H1 (cell line): ENCODE results near the gene EXOG. TPM values are rescaled to one million over a fixed set of nuclear protein-coding genes. Genes with fewer than 3 reads are reported as not detected.

ENCODE experiments used
- CTCF ChIA-PET: fragments of 300-600 bp; sonication (Branson Sonifier 250); formaldehyde crosslinking; loops from one replicate; lab custom pipeline; 2021; ENCODE audit not compliant: partially characterized antibody; lab: Charles Lee
- POLR2A ChIA-PET: fragments of 300-600 bp; sonication (Branson Sonifier 250); formaldehyde crosslinking; loops from one replicate; lab custom pipeline; 2021; ENCODE audit warnings: inconsistent platforms; ENCODE audit not compliant: partially characterized antibody; lab: Charles Lee
- DNase-seq, 2 experiments: peaks; one replicate each; pipeline versions ENCODE4 v3.0.0 to v3.0.0-alpha.2; 2010 to 2022; ENCODE audit warnings: low spot score in 2 of 2, low read depth in 1 of 2, mixed read lengths in 1 of 2
- FAIRE-seq: peaks from 2 replicates; lab custom pipeline; 2011; peaks lifted over from hg19 to GRCh38; lab: Jason Lieb, UNC
- H2AFZ ChIP-seq: 2 replicates; pipeline ENCODE4 v1.8.1; 2012; ENCODE audit warnings: low read length, inconsistent platforms
- H2AK5ac ChIP-seq: 2 replicates; pipeline ENCODE4 v1.6.1; 2013; ENCODE audit warnings: low read depth, low read length
- H2BK120ac ChIP-seq: replicated peaks from 2 replicates; pipeline ENCODE3; 2013; ENCODE audit warnings: low read depth, low read length, inconsistent platforms
- H2BK12ac ChIP-seq: 2 replicates; pipeline ENCODE4 v1.6.1; 2013; ENCODE audit warnings: low read depth, low read length
- H2BK15ac ChIP-seq: 2 replicates; pipeline ENCODE4 v1.6.1; 2013; ENCODE audit warnings: low read length
- H2BK20ac ChIP-seq: 2 replicates; pipeline ENCODE4 v1.6.1; 2013; ENCODE audit warnings: low read length
- H2BK5ac ChIP-seq: 2 replicates; pipeline ENCODE4 v1.6.1; 2013; ENCODE audit warnings: low read depth, low read length
- H3K14ac ChIP-seq: 2 replicates; pipeline ENCODE4 v1.6.1; 2013; ENCODE audit warnings: inconsistent platforms; ENCODE audit not compliant: insufficient read length
- H3K18ac ChIP-seq: 2 replicates; pipeline ENCODE4 v1.6.1; 2013; ENCODE audit warnings: low read length; ENCODE audit errors: extremely low read depth
- H3K23ac ChIP-seq: 2 replicates; pipeline ENCODE4 v1.6.1; 2013; ENCODE audit warnings: inconsistent platforms; ENCODE audit not compliant: insufficient read length
- H3K23me2 ChIP-seq: 2 replicates; pipeline ENCODE4 v1.6.1; 2013; ENCODE audit warnings: low read depth, low read length
- H3K27ac ChIP-seq: 2 replicates; pipeline ENCODE4 v1.6.1; 2011; ENCODE audit warnings: low read depth, low read length, inconsistent platforms
- H3K27me3 ChIP-seq, 4 experiments: replicated peaks in 1 of 4; 1 replicate in 1 of 4; 2 replicates in 3 of 4; pipeline versions ENCODE4 v1.6.1 to v1.8.1; 2011 to 2013; ENCODE audit warnings: low read length in 3 of 4, mild to moderate bottlenecking in 3 of 4, inconsistent platforms in 2 of 4, mixed read lengths in 2 of 4, moderate library complexity in 1 of 4; ENCODE audit not compliant: control insufficient read depth in 3 of 4, insufficient read depth in 3 of 4; ENCODE audit errors: extremely low read depth in 1 of 4
- H3K36me3 ChIP-seq, 4 experiments: 2 replicates each; pipeline versions ENCODE4 v1.6.1 to v1.8.1; 2011 to 2013; ENCODE audit warnings: mild to moderate bottlenecking in 4 of 4, low read length in 3 of 4, moderate library complexity in 2 of 4, control low read depth in 1 of 4, inconsistent platforms in 1 of 4; ENCODE audit not compliant: insufficient read depth in 4 of 4, control insufficient read depth in 2 of 4
- H3K4ac ChIP-seq: replicated peaks from 2 replicates; pipeline ENCODE3; 2013; ENCODE audit warnings: low read length, low read depth, mixed read lengths, inconsistent platforms; ENCODE audit not compliant: insufficient read length
- H3K4me1 ChIP-seq, 4 experiments: replicated peaks in 1 of 4; 1 replicate in 1 of 4; 2 replicates in 3 of 4; pipeline versions ENCODE4 v1.6.1 to v1.8.1; 2011 to 2013; ENCODE audit warnings: low read length in 3 of 4, inconsistent platforms in 2 of 4, mixed read lengths in 1 of 4; ENCODE audit not compliant: insufficient read depth in 4 of 4, control insufficient read depth in 3 of 4
- H3K4me2 ChIP-seq, 2 experiments: 2 replicates each; pipeline versions ENCODE4 v1.6.1 to v1.8.1; 2011 to 2013; ENCODE audit warnings: low read depth in 2 of 2, low read length in 2 of 2, control low read depth in 1 of 2, inconsistent platforms in 1 of 2, mild to moderate bottlenecking in 1 of 2; ENCODE audit not compliant: insufficient read depth in 1 of 2
- H3K4me3 ChIP-seq, 4 experiments: fragments of 200-600, 300-600 bp in 1 of 4; sonication (generic), shearing (Covaris generic), sonication (Bioruptor Twin) in 1 of 4; 2 replicates each; pipeline versions ENCODE4 v1.5.1 to v1.8.1; 2011 to 2016; ENCODE audit warnings: low read length in 4 of 4, low read depth in 3 of 4, control low read depth in 2 of 4, inconsistent platforms in 2 of 4, mild to moderate bottlenecking in 2 of 4, mixed read lengths in 1 of 4, moderate library complexity in 1 of 4; ENCODE audit not compliant: insufficient read depth in 2 of 4; ENCODE audit errors: extremely low read depth in 1 of 4
- H3K56ac ChIP-seq: replicated peaks from 2 replicates; pipeline ENCODE3; 2013; ENCODE audit warnings: low read depth, mild to moderate bottlenecking, mixed read lengths, low read length, inconsistent platforms; ENCODE audit not compliant: insufficient read length
- H3K79me1 ChIP-seq: 2 replicates; pipeline ENCODE4 v1.6.1; 2013; ENCODE audit warnings: low read depth, low read length, control low read depth
- H3K79me2 ChIP-seq, 2 experiments: 2 replicates each; pipeline versions ENCODE4 v1.6.1 to v1.8.1; 2012 to 2013; ENCODE audit warnings: low read length in 2 of 2, mild to moderate bottlenecking in 2 of 2, inconsistent platforms in 1 of 2; ENCODE audit not compliant: insufficient read depth in 2 of 2, control insufficient read depth in 1 of 2
- H3K9ac ChIP-seq, 4 experiments: replicated peaks in 1 of 4; 1 replicate in 1 of 4; 2 replicates in 3 of 4; pipeline versions ENCODE4 v1.6.1 to v1.8.1; 2011 to 2013; ENCODE audit warnings: low read depth in 3 of 4, low read length in 3 of 4, control low read depth in 2 of 4, mild to moderate bottlenecking in 2 of 4, moderate library complexity in 2 of 4, inconsistent platforms in 1 of 4; ENCODE audit errors: extremely low read depth in 1 of 4
- H3K9me3 ChIP-seq, 2 experiments: 2 replicates each; pipeline versions ENCODE4 v1.6.1 to v1.8.1; 2012 to 2013; ENCODE audit warnings: mild to moderate bottlenecking in 2 of 2, moderate library complexity in 2 of 2, control low read depth in 1 of 2, inconsistent platforms in 1 of 2, low read depth in 1 of 2, low read length in 1 of 2, mixed read lengths in 1 of 2; ENCODE audit not compliant: insufficient read depth in 2 of 2
- H4K20me1 ChIP-seq, 2 experiments: replicated peaks in 1 of 2; 2 replicates each; pipeline versions ENCODE3 to v1.8.1; 2011 to 2013; ENCODE audit warnings: inconsistent platforms in 2 of 2, low read length in 2 of 2, mild to moderate bottlenecking in 1 of 2; ENCODE audit not compliant: insufficient read depth in 2 of 2, control insufficient read depth in 1 of 2
- H4K5ac ChIP-seq: 2 replicates; pipeline ENCODE4 v1.6.1; 2013; ENCODE audit warnings: low read length, low read depth, mixed read lengths, inconsistent platforms; ENCODE audit not compliant: insufficient read length
- H4K8ac ChIP-seq: 2 replicates; pipeline ENCODE4 v1.8.0; 2013; ENCODE audit warnings: mild to moderate bottlenecking, moderate library complexity, low read length, inconsistent platforms; ENCODE audit not compliant: insufficient read depth; ENCODE audit errors: extremely low read depth
- H4K91ac ChIP-seq: replicated peaks from 2 replicates; pipeline ENCODE3; 2013; ENCODE audit warnings: low read length, mixed read lengths, inconsistent platforms; ENCODE audit not compliant: insufficient read length
- ASH2L ChIP-seq: fragments of 200-600, 300-600 bp; sonication (generic); IDR thresholded peaks from one replicate; pipeline ENCODE4 v1.7.1; 2017; ENCODE audit warnings: low read length
- CREB1 ChIP-seq: IDR thresholded peaks from 2 replicates; pipeline ENCODE4 v1.6.1; 2012; ENCODE audit warnings: inconsistent platforms
- FOSL1 ChIP-seq: IDR thresholded peaks from 2 replicates; pipeline ENCODE4 v1.6.1; 2011; ENCODE audit warnings: mild to moderate bottlenecking, low read depth, low read length, moderate library complexity; ENCODE audit not compliant: insufficient read depth
- HDAC2 ChIP-seq, 2 experiments: fragments of 300-600 bp in 1 of 2; sonication (generic) in 1 of 2; IDR thresholded peaks; 2 replicates each; pipeline ENCODE4 v1.6.1; 2011 to 2012; ENCODE audit warnings: low read depth in 2 of 2, low read length in 2 of 2, mild to moderate bottlenecking in 2 of 2, moderate library complexity in 2 of 2, borderline replicate concordance in 1 of 2, inconsistent platforms in 1 of 2
- RNF2 ChIP-seq: fragments of 200-900, 300-1000 bp; sonication (generic); IDR thresholded peaks from 2 replicates; pipeline ENCODE4 v1.7.1; 2016; ENCODE audit warnings: borderline replicate concordance, low read depth, mild to moderate bottlenecking, antibody characterized with exemption, low read length; ENCODE audit not compliant: poor library complexity, severe bottlenecking; ENCODE audit errors: missing control alignments
- SAP30 ChIP-seq: fragments of 300-600 bp; sonication (generic); IDR thresholded peaks from 2 replicates; pipeline ENCODE4 v1.7.1; 2012; ENCODE audit warnings: low read length, moderate library complexity, mild to moderate bottlenecking, inconsistent platforms; ENCODE audit not compliant: insufficient read depth, insufficient replicate concordance
- SIN3A ChIP-seq, 2 experiments: IDR thresholded peaks in 1 of 2; conservative IDR thresholded peaks in 1 of 2; 2 replicates each; pipeline ENCODE4 v1.6.1; 2011 to 2012; ENCODE audit warnings: low read length in 2 of 2, improper control_type of control experiment in 1 of 2, low read depth in 1 of 2, mild to moderate bottlenecking in 1 of 2
- WGBS, 2 experiments: shearing (Covaris generic) in 1 of 2; methylation state at CpG; one replicate each; pipeline versions ENCODE4 v1.1.6 to v1.1.7; 2013 to 2015; ENCODE audit warnings: low lambda C conversion rate in 2 of 2, mixed read lengths in 2 of 2, inconsistent platforms in 1 of 2, low coverage in 1 of 2, missing lambda C conversion rate in 1 of 2; ENCODE audit not compliant: insufficient replicate concordance in 2 of 2, insufficient coverage in 1 of 2, insufficient read length in 1 of 2; ENCODE audit errors: extremely low coverage in 1 of 2, missing lambda C conversion rate in 1 of 2; 5-methylcytosine and 5-hydroxymethylcytosine counted together
- polyA plus RNA-seq, 7 experiments: library from polyadenylated mRNA; depleted of rRNA in 3 of 7; stranded (reverse) in 5 of 7; unstranded in 2 of 7; fragments of >200 nt in 5 of 7; fragments of 200-250 nt in 2 of 7; gene quantifications; 1 replicate in 5 of 7; 2 replicates in 1 of 7; 4 replicates in 1 of 7; pipeline versions ENCODE4 v1.2.1 to v1.2.3, GENCODE V29; 2011 to 2013; ENCODE audit warnings: missing spikeins in 2 of 7, mixed read lengths in 2 of 7
- total RNA-seq: library from RNA; stranded (reverse); fragmentation: NEBNext Ultra II Directional; extraction: Animal tissue kit (Norgen Biotek cat#: 25700); gene quantifications from 2 replicates; pipeline ENCODE4 v1.2.1, GENCODE V29; 2021
- TF ChIP-seq, protein P1 (sequence below): IDR thresholded peaks from 2 replicates; pipeline ENCODE4 v1.6.1; 2011; ENCODE audit warnings: low read length, improper control_type of control experiment

Gene EXOG
- total and polyA plus RNA-seq, 2 of the 8 experiments (the other 6 are each of a cell fraction or from before 2014, with no cell fraction given): 7.2 to 12.9 TPM

DNA sequence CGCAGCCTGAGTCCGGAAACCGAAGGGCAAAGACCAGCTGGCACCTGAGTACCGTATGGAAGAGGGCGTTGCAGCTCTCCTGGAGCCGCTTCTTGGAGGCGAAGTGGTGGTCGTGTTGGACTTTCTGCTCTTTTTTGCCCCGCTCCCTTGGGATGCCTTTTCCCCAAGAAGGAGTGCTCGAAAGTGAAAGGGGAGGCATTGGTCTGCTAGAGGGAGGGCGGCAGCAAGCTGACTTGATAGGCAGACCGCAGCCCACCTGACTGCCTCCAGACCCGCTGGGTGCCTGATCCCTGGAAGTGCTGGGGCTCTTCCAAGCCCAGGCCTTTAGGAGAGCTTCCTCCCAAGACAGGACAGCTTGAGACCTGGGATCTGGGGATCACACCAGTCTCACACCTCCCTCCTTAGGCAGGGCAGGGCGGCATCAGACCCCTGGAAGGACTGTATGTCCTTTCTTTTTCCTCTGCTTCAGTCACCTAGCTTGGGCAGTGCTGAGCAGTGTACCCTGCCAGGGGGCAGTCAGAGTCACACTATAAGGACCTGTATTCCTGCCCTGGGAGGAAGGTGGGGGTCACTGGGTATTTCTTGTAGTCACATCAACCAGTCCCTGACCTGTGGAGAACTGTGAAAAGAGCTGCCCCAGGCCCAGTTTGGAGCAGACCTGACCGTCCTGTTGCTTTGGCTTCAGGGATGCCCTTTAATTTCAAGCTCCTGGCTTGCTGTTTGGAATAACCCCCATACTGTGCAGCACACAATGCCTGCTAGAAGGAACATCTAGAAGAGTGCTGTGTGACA is 40.3 kb upstream of the EXOG start:
- H4K8ac ChIP-seq: peak overlapping the region; percentile 37; the same call in 1 of the 2 replicates
- no peak overlapping the region for H2BK20ac ChIP-seq
- 11% methylated on average over 15 of the region's 15 CpGs; no CpG with 5 or more reads in 1 of the 2 experiments for WGBS, 2 experiments
- no peaks in the 10 kb centered on the region for H3K27me3 ChIP-seq
- peak overlapping the region; percentile 74 to 99 (median 91) for H3K4me3 ChIP-seq
- H3K9ac ChIP-seq: peak overlapping the region in 3 of 4 experiments; percentile 81 to 99 (median 97); a peak in 6 of 7 replicates
- no peak overlapping the region for H2AK5ac ChIP-seq
- peak overlapping the region; percentile 39; the same call in 1 of the 2 replicates for H3K18ac ChIP-seq
- H3K36me3 ChIP-seq: no peaks in the 10 kb centered on the region; a peak in 2 of 8 replicates
- H3K4ac ChIP-seq: no peak overlapping the region
- H2BK120ac ChIP-seq: no peak overlapping the region
- peaks cover 22% of the 10 kb centered on the region for H3K79me1 ChIP-seq
- H3K4me1 ChIP-seq: peaks cover 10 to 24% (median 16%) of the 10 kb centered on the region in 4 experiments
- CTCF ChIA-PET: interaction anchor here (0.8 to 2.4 kb wide), 12 partner anchors 10 to 459 kb away, joined by 3 to 16 read pairs (median 3); partner anchors contain the start of gene XYLB
- H4K5ac ChIP-seq: no peak overlapping the region
- peaks cover 29 to 40% of the 10 kb centered on the region in 2 experiments for H4K20me1 ChIP-seq
- no peak overlapping the region for H3K23ac ChIP-seq
- peak overlapping the region; percentile 99; the same call in 1 of the 2 replicates for H3K27ac ChIP-seq
- peaks cover 55 to 67% of the 10 kb centered on the region in 2 experiments for H3K79me2 ChIP-seq
- peaks cover 20% of the 10 kb centered on the region for H3K23me2 ChIP-seq
- no peak overlapping the region for H3K56ac ChIP-seq
- peak overlapping the region; percentile 94 to 97 for H3K4me2 ChIP-seq
- H2BK15ac ChIP-seq: no peak overlapping the region
- no peak overlapping the region for H2AFZ ChIP-seq
- FAIRE-seq (no peak), DNase-seq (peak in 1 of 2 experiments; percentile 29)
- no peak overlapping the region for H2BK12ac ChIP-seq
- no peak overlapping the region for H4K91ac ChIP-seq
- POLR2A ChIA-PET: interaction anchor here (0.7 to 2.1 kb wide), 22 partner anchors 8 to 319 kb away, joined by 3 to 10 read pairs (median 4); partner anchors contain the start of genes ACAA1 and XYLB
- no peak overlapping the region for H3K14ac ChIP-seq
- H3K9me3 ChIP-seq: 0 out of 4 replicates have a peak, but pooled peaks cover 0 to 2% of the 10 kb centered on the region in 2 experiments
- H2BK5ac ChIP-seq: peak overlapping the region; percentile 16
- TF ChIP-seq SAP30 (peak; percentile 20), HDAC2 (IDR thresholded peaks at IDR 0.05; ENCODE audit: borderline replicate concordance in 1 of 2, low read depth in 2 of 2, low read length in 2 of 2) (0 out of 4 replicates have a peak, but pooled peaks of 1 of the 2 experiments have one; percentile 10), RNF2 (no peak), ASH2L (peak; percentile 46), FOSL1 (no peak), CREB1 (no peak), SIN3A (conservative IDR thresholded peaks at IDR 0.05 in 1 of 2, IDR thresholded peaks at IDR 0.05 in 1 of 2; ENCODE audit: low read depth in 1 of 2, low read length in 2 of 2) (0 out of 4 replicates have a peak, but pooled peaks of 1 of the 2 experiments have one; percentile 13)
- TF ChIP-seq, protein P1, sequence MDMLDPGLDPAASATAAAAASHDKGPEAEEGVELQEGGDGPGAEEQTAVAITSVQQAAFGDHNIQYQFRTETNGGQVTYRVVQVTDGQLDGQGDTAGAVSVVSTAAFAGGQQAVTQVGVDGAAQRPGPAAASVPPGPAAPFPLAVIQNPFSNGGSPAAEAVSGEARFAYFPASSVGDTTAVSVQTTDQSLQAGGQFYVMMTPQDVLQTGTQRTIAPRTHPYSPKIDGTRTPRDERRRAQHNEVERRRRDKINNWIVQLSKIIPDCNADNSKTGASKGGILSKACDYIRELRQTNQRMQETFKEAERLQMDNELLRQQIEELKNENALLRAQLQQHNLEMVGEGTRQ: peak; percentile 69
